ENCODE data around the gene SYNM. TPM values are rescaled to one million over a fixed set of nuclear protein-coding genes. Genes with fewer than 3 reads are reported as not detected.
"Not testable (repeated sequence)": the region's sequence is repeated elsewhere in the genome, so short reads cannot be mapped to it uniquely, and the experiment has no call there.

The SYNM gene
- total RNA-seq, 2 donors from 2014 or later = 3.3 to 108 TPM

GRCh38 chr15:99071091-99071680 lies 33.7 kb upstream of the SYNM start:
- Histone ChIP-seq H3K27me3 (no peaks in the 10 kb centered on the region), H3K9ac (ENCODE audit: low read depth in 2 of 2, low read length in 2 of 2) (no peak overlapping the region), H3K4me1 (no peaks in the 10 kb centered on the region), H3K4me3 (no peak overlapping the region), H3K9me3 (no peaks in the 10 kb centered on the region), H3K27ac (no peak overlapping the region), H3K36me3 (no peaks in the 10 kb centered on the region)
- intact Hi-C loops (cut with DNase I) = loop anchor here (10.0 kb wide), 1 partner anchor 296 kb away; no protein-coding TSS in a partner anchor
- TF ChIP-seq, protein P1, sequence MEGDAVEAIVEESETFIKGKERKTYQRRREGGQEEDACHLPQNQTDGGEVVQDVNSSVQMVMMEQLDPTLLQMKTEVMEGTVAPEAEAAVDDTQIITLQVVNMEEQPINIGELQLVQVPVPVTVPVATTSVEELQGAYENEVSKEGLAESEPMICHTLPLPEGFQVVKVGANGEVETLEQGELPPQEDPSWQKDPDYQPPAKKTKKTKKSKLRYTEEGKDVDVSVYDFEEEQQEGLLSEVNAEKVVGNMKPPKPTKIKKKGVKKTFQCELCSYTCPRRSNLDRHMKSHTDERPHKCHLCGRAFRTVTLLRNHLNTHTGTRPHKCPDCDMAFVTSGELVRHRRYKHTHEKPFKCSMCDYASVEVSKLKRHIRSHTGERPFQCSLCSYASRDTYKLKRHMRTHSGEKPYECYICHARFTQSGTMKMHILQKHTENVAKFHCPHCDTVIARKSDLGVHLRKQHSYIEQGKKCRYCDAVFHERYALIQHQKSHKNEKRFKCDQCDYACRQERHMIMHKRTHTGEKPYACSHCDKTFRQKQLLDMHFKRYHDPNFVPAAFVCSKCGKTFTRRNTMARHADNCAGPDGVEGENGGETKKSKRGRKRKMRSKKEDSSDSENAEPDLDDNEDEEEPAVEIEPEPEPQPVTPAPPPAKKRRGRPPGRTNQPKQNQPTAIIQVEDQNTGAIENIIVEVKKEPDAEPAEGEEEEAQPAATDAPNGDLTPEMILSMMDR (IDR thresholded peaks at IDR 0.05) = no peak
- no peak for DNase-seq

DNA sequence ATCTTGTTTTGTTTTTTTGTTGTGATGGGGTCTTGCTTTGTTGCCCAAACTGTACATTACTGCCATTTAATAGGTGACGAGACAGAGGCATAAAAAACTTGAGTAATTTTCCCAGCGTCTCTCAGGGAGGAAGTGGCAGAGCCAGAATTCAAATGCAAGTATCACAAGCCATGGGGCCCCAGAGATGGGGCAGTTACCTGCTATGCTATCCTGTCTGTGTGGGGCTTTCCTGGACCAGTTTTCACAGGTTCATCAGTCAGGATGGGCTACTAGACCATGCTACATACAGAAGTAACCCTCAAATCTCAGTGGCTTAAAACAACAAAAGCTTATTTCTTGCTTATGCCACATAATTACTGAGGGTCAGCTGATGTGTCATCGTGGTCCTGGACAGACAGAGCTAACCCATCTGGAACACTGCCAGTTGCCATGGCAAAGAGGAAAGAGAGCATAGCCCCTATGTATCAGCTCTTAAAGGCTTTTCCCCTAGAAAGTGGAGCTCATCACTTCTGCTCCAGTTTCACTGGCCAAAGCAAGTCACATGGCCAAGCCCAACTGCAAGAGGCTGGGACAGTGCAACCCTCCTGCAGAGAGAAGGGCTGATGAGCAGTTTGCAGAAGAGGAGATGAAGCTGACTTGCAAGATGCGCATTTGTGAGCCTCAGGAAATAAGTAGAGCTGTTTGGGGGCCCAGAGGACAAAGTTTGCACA lies 31.7 kb upstream of the SYNM start:
- no peak for DNase-seq
- TF ChIP-seq, protein P1 (IDR thresholded peaks at IDR 0.05) = no peak
- intact Hi-C loops (cut with DNase I) = loop anchor here (10.0 kb wide), 1 partner anchor 298 kb away; no protein-coding TSS in a partner anchor

GRCh38 chr15:99074446-99074845 lies 30.4 kb upstream of the SYNM start:
- H3K9me3 ChIP-seq = no peaks in the 10 kb centered on the region
- no peaks in the 10 kb centered on the region for H3K36me3 ChIP-seq
- H3K4me3 ChIP-seq = no peak overlapping the region
- intact Hi-C loops (cut with DNase I) = loop anchor here (2.0 to 10.0 kb wide), 2 partner anchors 300 to 634 kb away; no protein-coding TSS in a partner anchor
- TF ChIP-seq, protein P1 (IDR thresholded peaks at IDR 0.05) = no peak
- no peak overlapping the region for H3K9ac ChIP-seq (ENCODE audit: low read depth in 2 of 2, low read length in 2 of 2)
- H3K4me1 ChIP-seq = no peaks in the 10 kb centered on the region
- DNase-seq = no peak
- H3K27me3 ChIP-seq = no peaks in the 10 kb centered on the region
- H3K27ac ChIP-seq = no peak overlapping the region

More for the DNA sequence above, 31.7 kb upstream of the SYNM start:
- Histone ChIP-seq H3K27ac (no peak overlapping the region), H3K9ac (ENCODE audit: low read depth in 2 of 2, low read length in 2 of 2) (no peak overlapping the region), H3K9me3 (no peaks in the 10 kb centered on the region), H3K27me3 (no peaks in the 10 kb centered on the region), H3K36me3 (no peaks in the 10 kb centered on the region), H3K4me3 (no peak overlapping the region), H3K4me1 (no peaks in the 10 kb centered on the region)

DNA sequence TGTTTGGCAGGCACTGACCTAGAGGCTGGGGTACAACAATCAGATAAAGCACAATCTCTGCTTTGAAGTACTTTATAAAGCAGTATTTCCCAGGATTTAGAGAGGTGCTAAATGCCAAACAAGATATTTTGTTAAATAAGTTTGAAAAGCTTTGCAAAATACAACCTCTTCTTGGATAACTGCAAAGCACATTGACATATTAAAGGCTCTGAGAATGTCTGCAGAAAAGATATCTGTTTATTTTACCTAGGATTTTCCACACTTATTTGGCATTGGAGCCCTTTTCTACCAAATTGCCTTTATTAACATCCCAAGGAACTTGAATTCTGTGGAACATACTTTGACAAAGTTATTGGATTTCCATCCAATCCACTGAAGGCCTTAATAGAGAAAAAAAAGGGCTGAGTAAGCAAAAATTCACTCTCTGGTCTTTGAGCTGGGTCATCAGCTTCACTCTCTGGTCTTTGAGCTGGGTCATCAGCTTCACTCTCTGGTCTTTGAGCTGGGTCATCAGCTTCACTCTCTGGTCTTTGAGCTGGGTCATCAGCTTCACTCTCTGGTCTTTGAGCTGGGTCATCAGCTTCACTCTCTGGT lies 29.7 kb upstream of the SYNM start:
- H3K27me3 ChIP-seq; H3K4me1 ChIP-seq; DNase-seq; H3K9me3 ChIP-seq; H3K9ac ChIP-seq (ENCODE audit: low read depth in 2 of 2, low read length in 2 of 2); H3K4me3 ChIP-seq; H3K27ac ChIP-seq; H3K36me3 ChIP-seq: not testable (repeated sequence)
- intact Hi-C loops (cut with DNase I) = loop anchor here (2.0 to 10.0 kb wide), 3 partner anchors 300 to 634 kb away; no protein-coding TSS in a partner anchor

GRCh38 chr15:99076109-99076508 lies 28.8 kb upstream of the SYNM start:
- intact Hi-C loops (cut with DNase I) = loop anchor here (5.0 to 10.0 kb wide), 2 partner anchors 301 to 554 kb away; no protein-coding TSS in a partner anchor
- H3K27me3 ChIP-seq = no peaks in the 10 kb centered on the region

More at GRCh38 chr15:99076109-99076508, 28.8 kb upstream of the SYNM start:
- Histone ChIP-seq H3K9me3 (no peaks in the 10 kb centered on the region), H3K36me3 (no peaks in the 10 kb centered on the region), H3K4me1 (no peaks in the 10 kb centered on the region), H3K27ac (no peak overlapping the region), H3K4me3 (no peak overlapping the region), H3K9ac (ENCODE audit: low read depth in 2 of 2, low read length in 2 of 2) (no peak overlapping the region)
- TF ChIP-seq, protein P1 (IDR thresholded peaks at IDR 0.05) = no peak
- DNase-seq = no peak
